Thyroid gland (tissue), 4 donors: ENCODE measurements around the gene SRSF2.

Source experiments
- CTCF ChIP-seq, 6 experiments: fragments of 200-600 bp in 3 of 6; fragments of 450-650 bp in 3 of 6; sonication (generic) in 3 of 6; IDR thresholded peaks; one replicate each; pipeline ENCODE4 v1.5.1; 2016 to 2019; ENCODE audit warnings: antibody characterized with exemption in 6 of 6, mild to moderate bottlenecking in 2 of 6, inconsistent platforms in 1 of 6, moderate library complexity in 1 of 6
- POLR2A ChIP-seq, 2 donors: fragments of 450-650 bp; IDR thresholded peaks; one replicate each; pipeline ENCODE4 v1.6.1; 2017; ENCODE audit warnings: antibody characterized with exemption in 2 of 2, mild to moderate bottlenecking in 2 of 2, moderate library complexity in 1 of 2

- TF ChIP-seq POLR2A (IDR thresholded peaks at IDR 0.05) (no peak), CTCF (IDR thresholded peaks at IDR 0.05) (no peak)
Observed at GRCh38 chr17:76784926-76785325, 47.8 kb upstream of the SRSF2 start.
